ENCODE measurements around the gene GJD3. TPM values are rescaled to one million over a fixed set of nuclear protein-coding genes. Genes with fewer than 3 reads are reported as not detected.

The GJD3 gene
- total RNA-seq, 4 donors from 2014 or later = 1.6 TPM; not detected in 3

GRCh38 chr17:40351359-40352236 is 12.9 kb downstream of the GJD3 start:
- peak overlapping the region in 3 of 4 donors; percentile 36 to 72 (median 69) for H3K27ac ChIP-seq
- peaks cover 3 to 85% (median 17%) of the 10 kb centered on the region in 4 donors for H3K4me1 ChIP-seq
- H3K4me3 ChIP-seq = no peak overlapping the region
- H3K36me3 ChIP-seq = peaks cover 0 to 81% (median 0%) of the 10 kb centered on the region in 3 donors
- no peaks in the 10 kb centered on the region for H3K27me3 ChIP-seq
- TF ChIP-seq CTCF (IDR thresholded peaks at IDR 0.05) (no peak), POLR2A (IDR thresholded peaks at IDR 0.05) (no peak)
- no peaks in the 10 kb centered on the region for H3K9me3 ChIP-seq
- DNase-seq = peak in 1 of 3 donors; percentile 49

DNA sequence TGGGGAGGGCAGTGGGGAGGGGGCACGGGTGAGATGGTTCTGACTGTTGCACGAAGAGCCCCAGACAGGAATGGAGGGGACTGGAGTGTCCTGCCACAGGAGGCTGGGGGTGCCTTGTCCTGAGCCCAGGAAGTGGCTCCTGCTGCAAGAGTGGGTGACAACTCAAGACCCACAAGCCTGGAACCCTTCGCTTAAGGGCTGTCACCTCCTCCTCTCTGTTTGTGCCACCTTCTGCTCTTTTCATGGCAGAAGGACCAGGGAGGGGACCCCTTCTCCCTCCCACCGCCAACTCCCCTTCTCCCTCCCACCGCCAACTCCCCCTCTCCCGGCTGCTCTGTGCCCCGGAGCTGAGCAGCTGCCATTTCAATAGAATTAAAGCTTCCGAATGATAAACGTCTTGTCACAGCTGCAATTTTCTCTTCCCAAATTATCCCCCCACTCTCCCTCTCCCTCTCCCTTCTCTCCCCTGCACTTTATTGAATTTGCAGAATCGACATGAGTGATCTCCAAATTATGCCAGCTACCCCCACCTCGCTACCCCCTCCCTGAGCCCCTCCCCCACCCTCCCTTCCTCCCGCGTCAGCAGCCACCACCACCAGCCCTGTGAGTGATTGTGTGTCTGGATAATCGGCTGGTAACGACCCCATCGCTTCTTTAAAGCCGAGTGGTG is 13.7 kb downstream of the GJD3 start:
- TF ChIP-seq POLR2A (IDR thresholded peaks at IDR 0.05) (no peak), CTCF (IDR thresholded peaks at IDR 0.05) (no peak)
- H3K4me1 ChIP-seq = peaks cover 3 to 93% (median 22%) of the 10 kb centered on the region in 4 donors
- no peaks in the 10 kb centered on the region for H3K9me3 ChIP-seq
- H3K27ac ChIP-seq = peak overlapping the region in 2 of 4 donors; percentile 69 to 72
- peaks cover 0 to 74% (median 0%) of the 10 kb centered on the region in 3 donors for H3K36me3 ChIP-seq
- H3K4me3 ChIP-seq = no peak overlapping the region
- no peak for DNase-seq
- no peaks in the 10 kb centered on the region for H3K27me3 ChIP-seq

GRCh38 chr17:40349895-40350688 is 14.4 kb downstream of the GJD3 start:
- peaks cover 0 to 66% (median 0%) of the 10 kb centered on the region in 3 donors for H3K36me3 ChIP-seq
- H3K4me1 ChIP-seq = peaks cover 3 to 90% (median 25%) of the 10 kb centered on the region in 4 donors
- DNase-seq = peak in 1 of 3 donors; percentile 53

DNA sequence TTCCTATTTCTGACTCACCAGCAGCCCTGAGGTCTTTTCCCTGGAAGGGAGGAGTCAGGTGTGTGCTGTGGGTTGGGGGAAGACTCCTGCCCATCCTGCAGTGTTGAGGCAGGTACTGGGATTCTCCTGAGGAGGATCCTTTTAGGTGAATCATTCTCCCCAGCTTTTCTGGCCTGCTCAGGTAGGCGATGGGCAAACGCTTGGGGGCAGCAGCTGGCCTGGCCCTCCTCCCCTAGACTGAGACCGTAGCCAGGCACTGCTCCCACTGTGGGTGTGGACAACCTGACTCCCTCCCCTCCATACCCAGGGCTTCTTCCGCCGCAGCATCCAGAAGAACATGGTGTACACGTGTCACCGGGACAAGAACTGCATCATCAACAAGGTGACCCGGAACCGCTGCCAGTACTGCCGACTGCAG is 15.1 kb downstream of the GJD3 start:
- Histone ChIP-seq H3K9me3 (no peaks in the 10 kb centered on the region), H3K27ac (peak overlapping the region in 2 of 4 donors; percentile 1 to 92), H3K4me3 (no peak overlapping the region), H3K27me3 (no peaks in the 10 kb centered on the region), H3K36me3 (peaks cover 0 to 60% (median 0%) of the 10 kb centered on the region in 3 donors), H3K4me1 (peaks cover 3 to 89% (median 28%) of the 10 kb centered on the region in 4 donors)
- no peak for DNase-seq
- TF ChIP-seq POLR2A (IDR thresholded peaks at IDR 0.05) = no peak
- no peak for TF ChIP-seq CTCF (IDR thresholded peaks at IDR 0.05)

More at GRCh38 chr17:40349895-40350688, 14.4 kb downstream of the GJD3 start:
- Histone ChIP-seq H3K9me3 (no peaks in the 10 kb centered on the region), H3K4me3 (no peak overlapping the region), H3K27ac (no peak overlapping the region), H3K27me3 (no peaks in the 10 kb centered on the region)
- TF ChIP-seq CTCF (IDR thresholded peaks at IDR 0.05) (no peak), POLR2A (IDR thresholded peaks at IDR 0.05) (no peak)
